B cell (primary cell): ENCODE results near the gene CORO2B. TPM values are rescaled to one million over a fixed set of nuclear protein-coding genes. Genes with fewer than 3 reads are reported as not detected.

Source experiments
- ATAC-seq: fragments of 200-7000 bp; cut with Tn5 transposase; one replicate; pipeline ENCODE4 v1.10.0; 2021; ENCODE audit warnings: low read depth, mild to moderate bottlenecking, moderate number of reproducible peaks, moderate library complexity
- CTCF ChIA-PET: fragments of 350-600 bp; sonication (Branson Sonifier 250); formaldehyde crosslinking; loops from one replicate; lab custom pipeline; 2021; ENCODE audit warnings: antibody characterized with exemption, inconsistent platforms; lab: Charles Lee
- POLR2A ChIA-PET: fragments of 350-600 bp; sonication (Branson Sonifier 250); formaldehyde crosslinking; loops from one replicate; lab custom pipeline; 2021; ENCODE audit warnings: antibody characterized with exemption; lab: Charles Lee
- DNase-seq: peaks from one replicate; pipeline ENCODE4 v3.0.0; 2013
- H2AFZ ChIP-seq: 2 replicates; pipeline ENCODE4 v1.6.1; 2012; ENCODE audit warnings: mild to moderate bottlenecking, low read depth, low read length; ENCODE audit not compliant: insufficient read depth, poor library complexity, severe bottlenecking
- H3K27ac ChIP-seq, 2 donors: 1 replicate in 1 of 2; 2 replicates in 1 of 2; pipeline ENCODE4 v1.5.1; 2012 to 2013; ENCODE audit warnings: low read length in 2 of 2, mild to moderate bottlenecking in 2 of 2, moderate library complexity in 1 of 2
- H3K27me3 ChIP-seq, 4 experiments: fragments of 200-600 bp in 1 of 4; sonication (generic) in 1 of 4; replicated peaks in 1 of 4; 1 replicate in 2 of 4; 2 replicates in 2 of 4; pipeline versions ENCODE4 v1.6.1 to v1.7.0; 2013 to 2016; ENCODE audit warnings: low read length in 3 of 4, mild to moderate bottlenecking in 2 of 4, mixed read lengths in 1 of 4, moderate library complexity in 1 of 4; ENCODE audit not compliant: insufficient read depth in 4 of 4, control insufficient read depth in 3 of 4; ENCODE audit errors: control extremely low read depth in 1 of 4
- H3K36me3 ChIP-seq, 2 experiments: replicated peaks in 1 of 2; 1 replicate in 1 of 2; 2 replicates in 1 of 2; pipeline versions ENCODE4 v1.6.1 to v1.7.1; 2013; ENCODE audit warnings: low read length in 1 of 2; ENCODE audit not compliant: insufficient read depth in 2 of 2, control insufficient read depth in 1 of 2; ENCODE audit errors: control extremely low read depth in 1 of 2, extremely low read depth in 1 of 2
- H3K4me1 ChIP-seq, 2 donors: fragments of 200-600 bp in 1 of 2; sonication (generic) in 1 of 2; 1 replicate in 1 of 2; 2 replicates in 1 of 2; pipeline versions ENCODE4 v1.5.1 to v1.6.1; 2013 to 2017; ENCODE audit warnings: low read length in 2 of 2; ENCODE audit not compliant: control insufficient read depth in 2 of 2, insufficient read depth in 2 of 2
- H3K4me2 ChIP-seq: replicated peaks from 2 replicates; pipeline ENCODE3; 2012; ENCODE audit warnings: mild to moderate bottlenecking, low read depth, low read length; ENCODE audit not compliant: poor library complexity, severe bottlenecking
- H3K4me3 ChIP-seq, 5 experiments: fragments of 200-600 bp in 1 of 5; sonication (generic) in 1 of 5; 1 replicate in 3 of 5; 2 replicates in 2 of 5; pipeline versions ENCODE4 v1.5.1 to v1.7.0; 2011 to 2016; ENCODE audit warnings: low read length in 4 of 5, mild to moderate bottlenecking in 4 of 5, low read depth in 2 of 5, control low read depth in 1 of 5, moderate library complexity in 1 of 5; ENCODE audit not compliant: insufficient read depth in 1 of 5; ENCODE audit errors: control extremely low read depth in 1 of 5, extremely low read depth in 1 of 5
- H3K79me2 ChIP-seq: fragments of 200-600 bp; sonication (generic); one replicate; pipeline ENCODE4 v1.6.0; 2016; ENCODE audit warnings: low read length; ENCODE audit not compliant: control insufficient read depth, insufficient read depth
- H3K9ac ChIP-seq: fragments of 200-600 bp; sonication (generic); 2 replicates; pipeline ENCODE4 v1.6.1; 2017; ENCODE audit warnings: mild to moderate bottlenecking, low read length, moderate library complexity
- H3K9me3 ChIP-seq, 3 donors: one replicate each; pipeline versions ENCODE4 v1.6.1 to v1.7.1; 2013; ENCODE audit warnings: low read length in 2 of 3; ENCODE audit not compliant: control insufficient read depth in 2 of 3, insufficient read depth in 1 of 3; ENCODE audit errors: control extremely low read depth in 1 of 3
- H4K20me1 ChIP-seq: 2 replicates; pipeline ENCODE4 v1.6.0; 2012; ENCODE audit warnings: mild to moderate bottlenecking, low read length; ENCODE audit not compliant: insufficient read depth, control insufficient read depth, poor library complexity, severe bottlenecking
- H3K27ac Mint-ChIP-seq: one replicate; pipeline ENCODE4 v1.8.0; 2021; ENCODE audit warnings: mixed read lengths
- H3K27me3 Mint-ChIP-seq: one replicate; pipeline ENCODE4 v1.8.0; 2021; ENCODE audit warnings: mixed read lengths
- H3K4me1 Mint-ChIP-seq: one replicate; pipeline ENCODE4 v1.8.0; 2021; ENCODE audit warnings: mixed read lengths
- H3K4me3 Mint-ChIP-seq: one replicate; pipeline ENCODE4 v1.8.0; 2021; ENCODE audit warnings: mixed read lengths
- H3K9me3 Mint-ChIP-seq: one replicate; pipeline ENCODE4 v1.8.0; 2022; ENCODE audit warnings: mixed read lengths; ENCODE audit not compliant: insufficient read depth
- CTCF ChIP-seq: fragments of 200-600 bp; IDR thresholded peaks from one replicate; pipeline ENCODE4 v1.8.0; 2022; ENCODE audit warnings: antibody characterized with exemption, mild to moderate bottlenecking
- EZH2 ChIP-seq: IDR thresholded peaks from 2 replicates; pipeline ENCODE4 v1.6.1; 2012; ENCODE audit warnings: borderline replicate concordance, low read depth, mild to moderate bottlenecking, moderate library complexity, low read length; ENCODE audit not compliant: insufficient read depth, poor library complexity, severe bottlenecking
- WGBS: methylation state at CpG from one replicate; pipeline ENCODE4 v1.1.5; 2013; ENCODE audit warnings: missing lambda C conversion rate; ENCODE audit not compliant: insufficient coverage; 5-methylcytosine and 5-hydroxymethylcytosine counted together
- intact Hi-C: fragments of 100-400 bp; cut with micrococcal nuclease; formaldehyde crosslinking; loops from one replicate; pipeline ENCODE4 v1.10.0; 2022
- polyA plus RNA-seq: library from polyadenylated mRNA; depleted of rRNA; stranded (reverse); fragments of >200 nt; gene quantifications from 2 replicates; pipeline ENCODE4 v1.2.3, GENCODE V29; 2012
- total RNA-seq, 2 donors: library from RNA; stranded (reverse); fragments of 120-200 nt in 1 of 2; gene quantifications; 1 replicate in 1 of 2; 2 replicates in 1 of 2; pipeline versions ENCODE4 v1.2.3 to v1.2.4, GENCODE V29; 2013 to 2022

The CORO2B gene
- total and polyA plus RNA-seq, 2 donors (not counting 1 experiment from before 2014, with no cell fraction given) = 9.5 to 11.3 TPM

GRCh38 chr15:68615811-68616210, 37.0 kb downstream of the CORO2B start:
- no peak for DNase-seq
- Histone ChIP-seq H3K9me3 (peaks cover 0 to 7% (median 0%) of the 10 kb centered on the region in 3 donors), H3K36me3 (peaks cover 0 to 3% of the 10 kb centered on the region in 2 experiments), H3K27ac (no peak overlapping the region), H3K79me2 (peaks cover 12% of the 10 kb centered on the region), H3K27me3 (no peaks in the 10 kb centered on the region), H4K20me1 (no peaks in the 10 kb centered on the region), H3K4me3 (no peak overlapping the region), H3K4me1 (peaks cover 0 to 5% of the 10 kb centered on the region in 2 donors), H3K4me2 (no peak overlapping the region), H3K9ac (no peak overlapping the region), H2AFZ (no peak overlapping the region)
- Mint-ChIP-seq H3K9me3 (no peaks in the 10 kb centered on the region), H3K4me1 (peaks cover 36% of the 10 kb centered on the region), H3K27ac (no peak overlapping the region), H3K4me3 (no peak overlapping the region), H3K27me3 (peaks cover 5% of the 10 kb centered on the region)
- ATAC-seq = no peak
- TF ChIP-seq EZH2 (no peak), CTCF (no peak)
- WGBS = no CpG with 5 or more reads among the region's 6 CpGs
- CTCF ChIA-PET = interaction anchor here (1.0 kb wide), 1 partner anchor 58 kb away, joined by 3 read pairs; no protein-coding TSS in a partner anchor
- intact Hi-C loops = no loop called here
- POLR2A ChIA-PET = no interaction called here

GRCh38 chr15:68616397-68616796, 37.6 kb downstream of the CORO2B start:
- H3K4me3 Mint-ChIP-seq = no peak overlapping the region
- H3K4me3 ChIP-seq = no peak overlapping the region
- H3K9me3 ChIP-seq = peaks cover 0 to 7% (median 0%) of the 10 kb centered on the region in 3 donors
- no peak overlapping the region for H3K27ac Mint-ChIP-seq
- no peak for DNase-seq
- peaks cover 15% of the 10 kb centered on the region for H3K79me2 ChIP-seq
- peaks cover 42% of the 10 kb centered on the region for H3K4me1 Mint-ChIP-seq
- CTCF ChIA-PET = interaction anchor here (1.0 kb wide), 1 partner anchor 57 kb away, joined by 3 read pairs; no protein-coding TSS in a partner anchor
- WGBS = 90% methylated on average over 16 of the region's 16 CpGs
- POLR2A ChIA-PET = no interaction called here
- no peak overlapping the region for H2AFZ ChIP-seq
- no peaks in the 10 kb centered on the region for H4K20me1 ChIP-seq
- H3K9me3 Mint-ChIP-seq = no peaks in the 10 kb centered on the region
- no peak overlapping the region for H3K9ac ChIP-seq
- no peak overlapping the region for H3K27ac ChIP-seq
- H3K4me2 ChIP-seq = no peak overlapping the region
- TF ChIP-seq CTCF = no peak
- no peak for TF ChIP-seq EZH2
- H3K27me3 Mint-ChIP-seq = peaks cover 5% of the 10 kb centered on the region
- H3K36me3 ChIP-seq = peaks cover 0 to 3% of the 10 kb centered on the region in 2 experiments
- no peaks in the 10 kb centered on the region for H3K27me3 ChIP-seq
- intact Hi-C loops = no loop called here
- no peak for ATAC-seq
- H3K4me1 ChIP-seq = peaks cover 4 to 7% of the 10 kb centered on the region in 2 donors
